T-helper 2 cell treated with Interferon-gamma antibody and Interleukin-4, amounts not matched to agents 100 ng/mL and 5 ng/mL, for 36 hours (primary cell): ENCODE measurements around the gene CRTC1. TPM values are rescaled to one million over a fixed set of nuclear protein-coding genes. Genes with fewer than 3 reads are reported as not detected.
"Not testable (repeated sequence)": the region's sequence is repeated elsewhere in the genome, so short reads cannot be mapped to it uniquely, and the experiment has no call there.

Experiments
- intact Hi-C: fragments of 100-400 bp; cut with micrococcal nuclease; formaldehyde crosslinking; loops from one replicate; pipeline ENCODE4 v1.15.1; 2023
- total RNA-seq: library from RNA; stranded (reverse); gene quantifications from 2 replicates; pipeline ENCODE4 v1.2.3, GENCODE V29; 2022

CRTC1 gene
- total RNA-seq, 1 donor from 2014 or later = 8.2 TPM

DNA sequence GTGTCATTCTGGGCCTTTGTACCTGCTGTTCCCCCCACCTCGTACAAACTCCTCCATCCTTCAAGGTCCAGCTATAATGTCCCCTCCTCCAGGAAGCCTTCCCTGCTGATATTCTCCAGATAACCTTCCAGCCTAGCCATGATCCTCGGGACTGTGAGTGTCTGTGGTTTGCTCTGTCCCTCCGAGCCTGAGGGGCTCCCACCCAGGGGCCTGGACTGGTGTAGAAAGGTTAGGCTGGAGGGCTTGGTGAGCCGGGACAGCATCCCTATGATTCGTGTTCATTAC lies 110.5 kb downstream of the CRTC1 start:
- intact Hi-C loops = loop anchor here (10.0 kb wide), 1 partner anchor 51 kb away; no protein-coding TSS in a partner anchor

DNA sequence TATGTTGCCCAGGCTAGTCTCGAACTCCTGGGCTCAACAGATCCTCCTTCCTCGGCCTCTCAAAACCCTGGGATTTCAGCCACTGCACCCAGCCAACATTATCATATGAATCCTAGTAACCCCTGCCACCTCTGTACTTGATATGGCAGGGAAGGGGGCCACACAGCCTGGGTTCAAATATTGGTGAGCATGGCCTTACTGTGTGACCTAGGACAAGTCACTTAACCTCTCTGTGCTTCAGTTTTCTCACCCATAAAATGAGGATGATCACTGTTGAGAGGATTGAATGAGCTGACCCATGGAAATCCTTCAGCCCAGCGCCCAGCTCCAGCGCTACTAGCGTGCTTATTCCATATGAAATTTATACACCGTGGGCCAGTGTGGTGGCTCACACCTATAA lies 111.2 kb downstream of the CRTC1 start:
- intact Hi-C loops = loop anchor here (10.0 kb wide), 1 partner anchor 50 kb away; no protein-coding TSS in a partner anchor

DNA sequence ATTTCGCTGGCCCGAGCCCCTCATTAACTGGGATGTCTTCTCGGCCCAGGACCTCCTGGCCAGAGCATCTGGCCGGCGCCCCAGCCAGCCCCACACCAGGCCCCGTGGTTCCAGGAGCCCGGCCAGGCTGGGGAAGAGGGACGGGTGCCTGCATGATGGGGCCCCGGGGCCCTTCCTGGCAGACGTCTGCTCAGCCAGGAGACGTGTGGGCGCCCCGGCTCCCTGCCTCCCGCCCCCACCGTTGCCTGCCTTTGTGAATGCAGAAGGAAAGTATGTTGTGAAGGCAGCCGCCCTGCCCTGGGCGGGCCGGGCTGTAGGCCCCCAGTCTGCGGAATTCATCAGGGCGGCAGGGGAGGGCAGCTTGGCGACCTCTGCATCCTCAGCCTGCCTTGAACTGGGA lies 112.1 kb downstream of the CRTC1 start:
- intact Hi-C loops = loop anchor here (10.0 kb wide), 1 partner anchor 49 kb away; no protein-coding TSS in a partner anchor

DNA sequence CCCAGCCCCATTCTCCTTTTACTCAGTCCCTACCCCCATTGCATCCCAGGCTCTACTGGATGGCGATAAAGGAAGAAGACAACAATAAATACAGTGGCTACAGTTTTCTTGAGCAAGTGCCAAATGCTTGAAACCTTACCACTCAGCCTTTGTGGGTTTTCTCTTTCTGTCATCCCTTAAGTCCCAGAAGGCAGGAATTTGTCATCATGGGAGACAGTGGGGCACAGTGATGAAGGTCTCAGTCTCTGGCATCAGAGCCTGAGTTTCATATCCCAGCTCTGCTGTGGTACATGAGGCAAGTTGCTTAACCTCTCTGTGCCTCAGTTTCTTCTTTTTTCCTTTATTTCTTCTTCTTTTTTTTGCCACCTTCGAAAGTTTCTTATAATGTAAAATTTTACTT lies 112.8 kb downstream of the CRTC1 start:
- intact Hi-C loops = loop anchor here (10.0 kb wide), 1 partner anchor 49 kb away; no protein-coding TSS in a partner anchor

DNA sequence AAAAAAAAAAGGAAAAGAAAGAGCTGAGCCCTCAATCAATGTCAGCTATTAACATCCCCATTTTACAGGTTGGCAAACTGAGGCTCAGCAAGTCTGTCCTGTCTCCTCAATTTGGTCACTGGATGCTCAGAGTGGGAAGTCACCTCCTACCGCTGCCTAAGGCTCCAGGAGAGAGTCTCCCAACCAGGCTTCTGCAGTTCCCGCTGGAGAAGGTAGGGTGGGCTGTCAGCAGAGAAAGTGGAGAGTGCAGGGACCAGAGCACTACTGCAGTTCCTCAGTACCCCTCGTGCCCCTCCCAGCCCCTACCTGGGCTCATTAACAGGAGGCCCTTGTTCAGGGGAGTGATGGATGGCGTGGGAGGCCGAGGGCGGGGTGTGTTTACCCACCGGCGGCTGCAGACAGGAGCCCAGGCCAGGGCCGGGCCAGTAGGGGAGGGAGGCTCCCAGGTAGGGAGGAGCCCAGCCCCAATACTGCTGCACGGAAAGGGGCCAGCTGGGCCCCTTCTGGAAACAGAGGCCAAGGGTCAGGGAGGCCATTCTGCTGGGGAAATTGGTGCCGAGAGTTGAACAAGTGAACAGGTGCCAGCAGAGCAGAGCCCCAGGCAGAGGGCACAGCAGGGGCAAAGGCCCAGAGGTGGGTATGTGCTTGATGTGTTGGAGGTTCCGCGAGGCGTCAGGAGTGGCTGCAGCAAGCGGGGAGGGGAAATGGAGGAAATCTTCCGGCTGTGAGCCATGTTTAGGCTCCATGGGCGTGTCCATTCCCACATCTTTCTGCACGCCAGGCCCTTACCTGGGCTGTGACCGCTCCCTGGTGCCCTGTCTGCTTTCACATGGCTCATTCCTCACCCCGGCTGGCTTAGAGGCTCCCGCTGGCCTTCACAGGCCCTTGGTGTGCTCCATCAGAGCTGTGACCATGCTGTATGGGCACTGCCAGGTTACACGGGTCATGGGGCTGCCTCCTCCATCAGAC lies 115.2 kb downstream of the CRTC1 start:
- intact Hi-C loops = loop anchor here (10.0 kb wide), 1 partner anchor 46 kb away; no protein-coding TSS in a partner anchor

DNA sequence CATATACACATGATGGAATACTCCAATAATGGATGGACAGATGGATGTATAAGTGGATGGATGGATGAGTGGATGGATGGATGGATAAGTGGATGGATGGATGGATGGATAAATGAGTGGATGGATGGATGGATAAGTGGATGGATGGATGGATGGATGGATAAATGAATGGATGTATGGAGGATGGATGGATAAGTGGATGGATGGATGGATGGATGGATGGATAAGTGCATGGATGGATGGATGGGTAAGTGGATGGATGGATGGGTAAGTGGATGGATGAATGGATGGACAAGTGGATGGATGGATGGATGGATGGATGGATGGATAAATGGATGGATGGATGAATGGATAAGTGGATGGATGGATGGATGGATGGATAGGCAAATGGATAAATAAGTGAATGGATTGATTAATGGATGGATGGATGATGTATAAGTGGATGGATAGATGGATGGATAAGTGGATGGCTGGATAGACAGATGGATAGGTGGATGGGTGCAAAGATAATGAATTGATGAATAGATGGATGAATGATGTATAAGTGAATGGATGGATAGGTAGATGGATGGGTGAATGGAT lies 116.0 kb downstream of the CRTC1 start:
- intact Hi-C loops = loop anchor here (10.0 kb wide), 1 partner anchor 45 kb away; no protein-coding TSS in a partner anchor

DNA sequence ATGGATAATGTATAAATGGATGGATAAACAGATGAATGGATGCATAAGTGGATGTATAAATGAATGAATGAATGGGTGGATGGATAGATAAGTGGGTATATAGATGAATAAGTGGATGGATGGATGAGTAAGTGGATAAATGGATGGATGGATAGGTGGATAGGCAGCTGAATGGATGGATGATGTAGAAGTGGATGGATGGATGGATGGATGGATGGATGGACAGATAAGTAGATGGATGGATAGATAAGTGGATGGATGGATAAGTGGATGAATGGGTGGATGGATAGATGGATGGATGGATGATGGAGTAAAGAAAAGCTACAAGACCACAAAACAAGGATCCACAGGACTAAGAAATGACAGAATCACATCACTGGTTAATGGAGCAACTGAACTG lies 116.6 kb downstream of the CRTC1 start:
- intact Hi-C loops = no loop called here

DNA sequence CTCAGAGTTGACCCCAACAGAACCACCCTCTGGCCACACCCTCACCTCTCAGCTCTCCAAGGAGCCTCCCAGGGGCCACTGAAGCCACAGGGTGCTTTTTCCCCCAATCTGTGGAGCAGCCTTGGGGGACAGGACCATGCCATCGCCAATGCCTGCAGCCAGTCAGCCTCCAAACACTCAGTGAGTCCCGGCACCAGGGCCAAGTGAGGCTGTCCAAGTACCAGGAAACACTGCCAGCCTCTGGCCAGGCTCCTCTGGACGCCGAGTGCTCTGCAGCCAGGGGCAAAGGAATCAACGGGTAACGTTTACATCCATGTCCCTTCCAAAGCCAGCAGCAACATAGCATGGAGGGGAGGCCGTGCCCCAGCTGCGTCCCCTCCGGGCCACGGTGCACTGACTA lies 117.2 kb downstream of the CRTC1 start:
- intact Hi-C loops = no loop called here

DNA sequence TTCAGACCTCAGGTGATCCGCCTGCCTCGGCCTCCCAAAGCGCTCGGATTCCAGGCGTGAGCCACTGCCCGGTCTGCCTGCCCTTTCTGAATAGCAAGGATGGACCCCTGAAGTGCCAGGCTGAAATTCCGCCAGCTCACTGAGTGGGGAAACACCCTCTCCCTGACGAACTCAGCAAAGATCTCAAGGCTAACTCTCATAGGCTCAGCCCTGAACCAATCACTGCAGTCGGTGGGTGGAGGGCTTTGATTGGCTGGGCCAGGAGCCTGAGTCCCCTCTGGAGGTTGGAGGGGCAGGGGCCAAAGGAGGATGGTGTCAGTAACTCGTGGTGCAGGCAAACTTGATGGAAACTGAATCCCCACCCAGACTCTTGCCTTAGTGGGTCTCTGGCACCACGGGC lies 118.9 kb downstream of the CRTC1 start:
- intact Hi-C loops = no loop called here

DNA sequence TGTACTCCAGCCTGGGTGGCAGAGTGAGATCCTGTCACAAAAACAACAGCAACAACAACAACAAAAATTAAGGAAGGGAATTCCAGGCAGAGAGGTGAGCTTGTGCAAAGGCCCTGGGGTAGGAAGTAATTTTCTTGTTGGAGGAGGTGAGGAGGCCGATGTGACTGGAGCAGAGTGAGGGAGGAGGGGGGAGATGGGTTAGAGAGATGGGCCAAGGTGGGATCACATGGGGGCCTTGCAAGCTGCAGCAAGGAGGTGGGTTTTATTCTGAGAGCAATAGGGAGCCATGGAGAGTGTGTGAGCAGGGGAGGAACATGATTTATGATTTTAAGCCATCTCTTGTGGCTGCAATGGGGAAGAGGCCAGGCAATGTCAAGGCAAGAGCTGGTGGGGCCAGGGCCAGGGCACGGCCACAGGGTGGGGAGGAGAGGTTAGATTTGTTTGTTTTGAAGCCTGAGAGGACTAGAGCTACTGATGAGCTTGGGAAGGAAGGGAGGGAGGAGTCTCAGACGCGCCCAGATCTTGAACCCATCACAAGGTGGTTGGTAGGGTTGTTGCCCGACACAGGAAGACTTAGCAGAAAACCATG lies 120.2 kb downstream of the CRTC1 start:
- intact Hi-C loops = no loop called here

DNA sequence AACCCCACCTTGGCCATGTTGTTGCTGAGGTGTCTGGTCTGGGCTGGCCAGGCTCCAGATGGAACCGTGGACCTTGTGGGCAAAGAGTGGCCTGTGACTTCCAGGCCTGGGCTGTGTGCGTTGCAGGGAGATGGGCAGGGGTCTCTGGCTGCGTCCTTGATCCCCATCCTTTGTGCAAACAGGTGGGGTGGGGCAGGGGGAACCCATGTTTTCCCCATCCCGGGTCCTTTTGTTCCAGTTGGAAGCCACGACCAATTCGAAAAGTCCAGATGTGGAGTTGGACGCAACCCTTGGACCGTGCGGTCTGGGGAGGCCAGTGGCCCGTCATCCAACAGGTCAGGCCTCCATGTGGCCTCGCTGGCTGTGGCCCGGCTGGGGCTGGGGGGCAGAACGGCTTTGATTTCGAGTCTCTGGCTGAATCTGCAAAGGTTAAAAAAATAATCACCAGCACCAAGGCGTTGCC lies 120.7 kb downstream of the CRTC1 start:
- intact Hi-C loops = no loop called here

DNA sequence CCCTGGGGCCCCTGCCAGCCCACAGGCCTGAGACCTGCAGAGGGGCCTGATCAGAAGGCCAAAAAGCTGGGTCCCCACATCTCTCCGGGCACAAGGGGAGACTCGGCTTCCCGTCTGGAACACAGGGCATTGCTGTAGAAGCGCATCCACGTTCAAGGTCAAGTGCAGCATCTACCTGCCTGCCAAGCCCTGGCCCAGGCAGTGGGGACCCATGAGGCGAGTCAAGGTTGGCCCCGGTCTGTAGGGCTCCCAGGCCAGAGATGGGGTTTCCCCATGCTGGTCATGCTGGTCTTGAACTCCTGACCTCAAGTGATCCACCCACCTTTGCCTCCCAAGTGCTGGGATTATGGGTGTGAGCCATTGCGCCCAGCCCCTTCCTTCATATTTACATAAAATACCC lies 121.2 kb downstream of the CRTC1 start:
- intact Hi-C loops = no loop called here

DNA sequence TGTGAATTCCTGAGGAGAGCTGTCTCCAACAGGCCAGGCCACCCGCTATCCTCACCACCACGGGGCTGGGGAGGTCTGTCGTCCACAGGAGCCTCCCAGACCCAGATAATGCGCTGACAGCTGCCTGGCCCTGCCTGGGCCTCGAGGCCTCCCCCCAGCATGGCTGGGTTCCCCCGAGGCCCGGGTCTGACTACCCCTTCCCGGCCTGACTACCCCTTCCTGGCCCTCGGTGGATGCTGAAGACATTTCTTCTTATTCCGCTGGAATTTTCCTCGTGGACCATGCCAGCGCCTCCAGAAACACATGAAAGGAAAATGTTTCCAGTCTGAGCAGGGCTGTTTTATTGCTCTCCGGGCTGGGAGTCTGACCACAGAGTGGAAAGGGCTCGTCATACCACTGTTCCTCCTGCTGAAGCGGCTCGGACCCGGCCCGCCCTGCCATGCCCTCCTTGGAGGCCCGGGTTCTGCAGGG lies 124.4 kb downstream of the CRTC1 start:
- intact Hi-C loops = no loop called here

DNA sequence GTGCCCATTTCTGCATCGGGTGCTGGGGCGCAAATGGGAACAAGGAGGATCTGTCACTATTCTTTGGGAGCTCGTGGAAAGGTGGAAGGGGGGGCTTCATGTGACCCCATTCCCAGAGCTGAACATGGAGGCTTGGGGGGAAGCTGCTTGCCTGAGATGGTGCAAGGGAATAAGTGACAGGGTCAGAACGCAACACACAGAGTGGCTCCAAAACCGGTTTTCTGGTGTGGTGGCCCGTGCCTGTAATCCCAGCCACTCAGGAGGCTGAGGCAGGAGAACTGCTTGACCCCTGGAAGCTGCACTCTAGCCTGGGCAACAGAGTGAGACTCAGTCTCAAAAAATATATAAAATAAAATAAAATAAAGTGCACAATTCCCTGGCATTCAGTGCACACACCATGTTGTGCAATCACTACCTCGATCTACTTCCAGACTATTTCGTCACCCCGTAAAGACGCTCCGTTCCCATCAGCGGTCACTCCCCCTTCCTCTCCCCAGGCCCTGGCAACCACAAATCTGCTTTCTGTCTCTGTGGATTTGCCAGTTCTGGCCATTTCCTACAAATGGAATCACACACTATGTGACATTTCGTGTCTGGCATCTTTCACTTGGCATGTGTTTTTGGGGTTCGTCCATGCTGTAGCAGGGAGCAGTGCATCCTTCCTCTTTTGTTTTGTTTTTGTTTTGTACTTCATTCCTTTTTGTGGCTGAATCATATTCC lies 125.8 kb downstream of the CRTC1 start:
- intact Hi-C loops = no loop called here

DNA sequence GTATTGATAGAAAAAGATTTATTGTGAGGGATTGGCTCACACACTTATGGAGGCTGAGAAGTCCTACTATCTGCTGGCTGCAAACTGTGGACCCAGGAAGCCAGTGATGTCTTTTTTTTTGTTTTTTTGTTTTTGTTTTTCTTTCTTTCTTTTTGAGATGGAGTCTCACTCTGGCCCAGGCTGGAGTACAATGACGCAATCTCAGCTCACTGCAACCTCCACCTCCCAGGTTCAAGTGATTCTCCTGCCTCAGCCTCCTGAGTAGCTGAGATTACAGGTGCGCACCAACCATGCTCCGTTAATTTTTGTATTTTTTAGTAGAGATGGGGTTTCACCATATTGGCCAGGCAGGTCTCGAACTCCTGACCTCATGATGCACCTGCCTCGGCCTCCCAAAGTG lies 128.2 kb downstream of the CRTC1 start:
- intact Hi-C loops = not testable (repeated sequence)

DNA sequence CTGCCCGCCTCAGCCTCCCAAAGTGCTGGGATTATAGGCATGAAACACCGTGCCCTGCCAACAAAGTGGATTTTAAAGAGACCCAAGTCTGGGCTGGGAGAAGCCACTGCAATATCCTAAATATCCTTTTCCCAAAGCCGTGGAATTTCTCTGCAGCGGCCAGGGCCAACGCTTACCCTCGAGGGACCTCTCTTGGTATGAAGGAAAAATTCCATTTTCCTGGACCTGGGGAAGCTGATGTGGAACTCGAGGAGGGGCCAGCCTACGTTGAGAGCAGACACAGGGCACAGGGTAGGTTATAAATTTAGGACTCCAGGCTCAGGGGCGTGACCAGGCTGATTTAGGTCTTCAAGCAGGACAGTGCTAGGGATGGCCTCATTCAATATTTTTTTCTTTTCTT lies 130.6 kb downstream of the CRTC1 start:
- intact Hi-C loops = no loop called here

DNA sequence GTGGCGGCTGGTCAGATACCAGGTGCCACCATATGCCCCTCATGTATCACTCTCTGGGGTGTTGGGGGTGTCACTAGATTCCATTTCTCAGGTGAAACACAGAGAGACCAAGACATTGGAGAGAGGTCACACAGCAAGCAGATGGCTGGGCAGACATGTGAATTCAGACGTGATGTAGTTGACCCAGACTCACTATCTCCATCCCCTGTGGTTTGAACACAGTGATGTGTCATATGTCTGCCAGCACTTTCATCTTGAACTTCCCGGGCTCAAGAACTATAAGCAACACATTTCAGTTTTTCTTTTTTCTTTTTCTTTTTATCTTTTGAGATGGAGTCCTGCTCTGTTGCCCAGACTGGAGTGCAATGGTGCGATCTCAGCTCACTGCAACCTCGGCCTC lies 132.2 kb downstream of the CRTC1 start:
- intact Hi-C loops = no loop called here

DNA sequence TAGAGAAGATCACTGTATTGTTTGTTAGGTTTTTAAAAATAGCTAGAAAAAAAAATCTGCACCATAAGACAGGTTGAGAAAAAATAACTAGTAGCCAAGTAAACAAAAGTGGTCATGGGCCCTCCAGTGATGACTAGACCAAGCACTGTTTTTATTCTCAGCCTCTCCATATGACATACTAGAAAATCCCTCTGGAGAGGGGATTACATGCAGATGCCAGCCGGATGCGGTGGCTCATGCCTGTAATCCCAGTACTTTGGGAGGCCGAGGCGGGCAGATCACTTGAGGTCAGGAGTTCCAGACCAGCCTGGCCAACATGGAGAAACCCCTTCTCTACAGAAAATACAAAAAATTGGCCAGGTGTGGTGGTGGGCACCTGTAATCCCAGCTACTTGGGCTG lies 133.2 kb downstream of the CRTC1 start:
- intact Hi-C loops = not testable (repeated sequence)

DNA sequence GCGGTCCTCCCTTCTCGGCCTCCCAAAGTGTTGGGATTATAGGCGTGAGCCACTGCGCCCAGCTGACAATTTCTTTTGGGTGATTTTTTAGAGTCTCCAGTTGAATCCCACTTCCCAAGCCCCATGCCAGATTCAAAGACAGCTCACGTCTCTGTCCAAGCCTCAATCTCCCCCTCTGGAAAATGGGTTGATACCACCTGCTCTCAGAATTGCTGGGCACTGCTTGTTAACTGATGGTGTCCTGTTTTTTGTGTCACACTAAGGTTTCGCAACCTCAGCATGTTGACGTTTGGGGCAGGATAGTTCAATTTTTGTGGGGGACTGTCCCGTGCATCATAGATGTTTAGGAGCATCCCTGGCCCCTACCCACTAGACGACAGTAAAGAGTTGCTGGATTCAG lies 134.1 kb downstream of the CRTC1 start:
- intact Hi-C loops = no loop called here

DNA sequence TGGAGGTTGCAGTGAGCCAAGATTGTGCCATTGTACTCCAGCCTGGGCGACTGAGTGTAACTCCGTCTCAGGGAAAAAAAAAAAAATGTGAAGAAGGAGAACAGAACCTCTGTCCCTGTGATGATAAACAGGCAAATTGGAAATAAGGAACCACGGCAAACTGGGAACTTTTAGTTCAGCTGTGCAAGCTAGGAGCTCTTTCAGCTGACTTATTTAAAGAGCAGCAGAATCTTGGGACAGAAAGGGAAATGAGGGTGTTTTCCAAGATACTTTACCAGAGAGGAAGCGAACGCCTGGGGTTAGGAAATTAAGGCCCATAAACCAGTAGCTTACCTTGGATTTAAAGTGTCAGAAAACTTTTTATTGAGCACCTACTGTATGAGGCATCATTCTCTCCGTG lies 145.3 kb downstream of the CRTC1 start:
- intact Hi-C loops = no loop called here

DNA sequence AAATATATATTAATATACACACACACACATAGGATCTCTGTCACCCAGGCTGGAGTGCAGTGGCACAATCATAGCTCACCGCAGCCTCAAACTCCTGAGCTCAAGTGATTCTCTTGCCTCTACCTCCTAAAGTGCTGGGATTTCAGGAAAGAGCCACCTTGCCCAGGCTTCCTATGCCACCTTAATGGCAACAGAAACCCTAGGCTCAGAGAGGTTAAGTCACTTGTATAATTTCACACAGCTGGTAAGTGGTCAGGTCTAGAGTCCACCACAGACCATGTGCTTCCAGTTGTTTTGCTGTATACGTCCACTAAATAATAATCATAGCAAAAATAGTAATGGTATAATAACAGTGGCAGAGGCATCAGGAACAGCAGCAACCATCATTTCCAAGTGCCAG lies 147.0 kb downstream of the CRTC1 start:
- intact Hi-C loops = no loop called here
